ENCODE measurements around the gene TUBG1. TPM values are rescaled to one million over a fixed set of nuclear protein-coding genes. Genes with fewer than 3 reads are reported as not detected.

TUBG1 gene
- total RNA-seq, 1 experiment from 2014 or later = 139 TPM

DNA sequence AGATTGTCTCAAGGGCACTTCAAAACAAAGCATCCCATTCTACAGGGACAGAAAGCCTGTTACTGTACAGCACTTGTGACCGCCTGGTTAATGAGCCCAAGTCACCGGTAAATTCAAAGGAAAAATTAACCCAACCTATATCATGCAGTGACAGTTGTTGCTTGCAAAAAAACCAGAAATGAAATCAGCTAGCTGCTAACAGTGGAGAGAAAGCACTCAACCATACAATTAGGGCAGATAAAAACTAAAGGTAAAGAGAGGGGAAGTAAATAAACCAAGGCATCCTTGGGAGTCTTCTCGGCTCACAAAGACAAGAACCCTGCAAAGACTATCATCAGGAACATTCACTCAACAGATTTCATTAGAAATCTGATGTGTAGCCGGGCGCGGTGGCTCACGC, 6.2 kb upstream of the TUBG1 start:
- H3K27me3 ChIP-seq (ENCODE audit: insufficient read depth, low read length) = no peaks in the 10 kb centered on the region
- no peak overlapping the region for H3K4me3 ChIP-seq (replicated peaks in 1 of 2; ENCODE audit: low read depth in 1 of 2, low read length in 2 of 2)
- intact Hi-C loops (cut with micrococcal nuclease) = no loop called here
- no peaks in the 10 kb centered on the region for H3K9me2 ChIP-seq (ENCODE audit: insufficient read depth)
- no peak overlapping the region for H2AFZ ChIP-seq (ENCODE audit: low read depth, low read length, poor library complexity, severe bottlenecking)
- TF ChIP-seq FOSL1 (IDR thresholded peaks at IDR 0.05; ENCODE audit: low read depth) (no peak), TCF7L2 (IDR thresholded peaks at IDR 0.05; ENCODE audit: borderline replicate concordance, extremely low read depth, insufficient read depth, insufficient read length) (no peak), RAD21 (IDR thresholded peaks at IDR 0.05; ENCODE audit: low read depth) (no peak), ZNF274 (IDR thresholded peaks at IDR 0.05; ENCODE audit: low read depth, low read length) (no peak), SRF (IDR thresholded peaks at IDR 0.05; ENCODE audit: low read depth) (no peak), ZFX (IDR thresholded peaks at IDR 0.05) (no peak), EZH2 (IDR thresholded peaks at IDR 0.05) (no peak)
- TF ChIP-seq, protein P1, sequence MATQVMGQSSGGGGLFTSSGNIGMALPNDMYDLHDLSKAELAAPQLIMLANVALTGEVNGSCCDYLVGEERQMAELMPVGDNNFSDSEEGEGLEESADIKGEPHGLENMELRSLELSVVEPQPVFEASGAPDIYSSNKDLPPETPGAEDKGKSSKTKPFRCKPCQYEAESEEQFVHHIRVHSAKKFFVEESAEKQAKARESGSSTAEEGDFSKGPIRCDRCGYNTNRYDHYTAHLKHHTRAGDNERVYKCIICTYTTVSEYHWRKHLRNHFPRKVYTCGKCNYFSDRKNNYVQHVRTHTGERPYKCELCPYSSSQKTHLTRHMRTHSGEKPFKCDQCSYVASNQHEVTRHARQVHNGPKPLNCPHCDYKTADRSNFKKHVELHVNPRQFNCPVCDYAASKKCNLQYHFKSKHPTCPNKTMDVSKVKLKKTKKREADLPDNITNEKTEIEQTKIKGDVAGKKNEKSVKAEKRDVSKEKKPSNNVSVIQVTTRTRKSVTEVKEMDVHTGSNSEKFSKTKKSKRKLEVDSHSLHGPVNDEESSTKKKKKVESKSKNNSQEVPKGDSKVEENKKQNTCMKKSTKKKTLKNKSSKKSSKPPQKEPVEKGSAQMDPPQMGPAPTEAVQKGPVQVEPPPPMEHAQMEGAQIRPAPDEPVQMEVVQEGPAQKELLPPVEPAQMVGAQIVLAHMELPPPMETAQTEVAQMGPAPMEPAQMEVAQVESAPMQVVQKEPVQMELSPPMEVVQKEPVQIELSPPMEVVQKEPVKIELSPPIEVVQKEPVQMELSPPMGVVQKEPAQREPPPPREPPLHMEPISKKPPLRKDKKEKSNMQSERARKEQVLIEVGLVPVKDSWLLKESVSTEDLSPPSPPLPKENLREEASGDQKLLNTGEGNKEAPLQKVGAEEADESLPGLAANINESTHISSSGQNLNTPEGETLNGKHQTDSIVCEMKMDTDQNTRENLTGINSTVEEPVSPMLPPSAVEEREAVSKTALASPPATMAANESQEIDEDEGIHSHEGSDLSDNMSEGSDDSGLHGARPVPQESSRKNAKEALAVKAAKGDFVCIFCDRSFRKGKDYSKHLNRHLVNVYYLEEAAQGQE (IDR thresholded peaks at IDR 0.05; ENCODE audit: low read depth) = no peak
- H3K27ac ChIP-seq (ENCODE audit: low read depth, low read length) = no peak overlapping the region
- H3K79me2 ChIP-seq (ENCODE audit: insufficient read depth, low read length) = peaks cover 78% of the 10 kb centered on the region
- ChIA-PET CTCF (no interaction called here), RAD21 (ENCODE audit: low non-redundant PET in 1 of 2, low total read pairs in 2 of 2, uncharacterized antibody in 2 of 2, unreplicated experiment in 2 of 2) (no interaction called here), POLR2A (no interaction called here)
- H3K9ac ChIP-seq (ENCODE audit: low read length) = no peak overlapping the region
- ATAC-seq (no peak), DNase-seq (ENCODE audit: low read depth, low spot score) (no peak)
- H3K4me1 ChIP-seq (ENCODE audit: control insufficient read depth in 1 of 2, insufficient read depth in 2 of 2, low read length in 2 of 2) = peaks cover 0 to 7% of the 10 kb centered on the region in 2 experiments; a peak in 1 of 4 replicates
- no peaks in the 10 kb centered on the region for H3K9me3 ChIP-seq (ENCODE audit: control insufficient read depth in 1 of 2, insufficient read depth in 1 of 2, low read depth in 1 of 2, low read length in 2 of 2)
- no peaks in the 10 kb centered on the region for H3K36me3 ChIP-seq (ENCODE audit: control insufficient read depth in 1 of 2, insufficient read depth in 2 of 2, low read length in 2 of 2)
- BruUV-seq (replicated peaks) = no TSS peak
- H3K4me2 ChIP-seq (ENCODE audit: low read length) = no peak overlapping the region
- no peaks in the 10 kb centered on the region for H4K20me1 ChIP-seq (ENCODE audit: insufficient read depth)
